Large intestine (tissue), 3 donors: ENCODE data around the gene CELF3. TPM values are rescaled to one million over a fixed set of nuclear protein-coding genes. Genes with fewer than 3 reads are reported as not detected.
"Not testable (repeated sequence)": the region's sequence is repeated elsewhere in the genome, so short reads cannot be mapped to it uniquely, and the experiment has no call there.

Experiments used
- DNase-seq, 2 donors: peaks; one replicate each; pipeline versions ENCODE4 v3.0.0 to v3.0.0-alpha.2; 2013
- H3K27ac ChIP-seq: one replicate; pipeline ENCODE4 v1.5.1; 2013; ENCODE audit warnings: low read length
- H3K27me3 ChIP-seq: 2 replicates; pipeline ENCODE4 v1.6.1; 2013; ENCODE audit warnings: low read length; ENCODE audit not compliant: control insufficient read depth, insufficient read depth
- H3K36me3 ChIP-seq: 2 replicates; pipeline ENCODE4 v1.6.1; 2013; ENCODE audit warnings: low read length; ENCODE audit not compliant: control insufficient read depth, insufficient read depth
- H3K4me1 ChIP-seq: one replicate; pipeline ENCODE4 v1.6.1; 2013; ENCODE audit warnings: low read length; ENCODE audit not compliant: control insufficient read depth, insufficient read depth
- H3K4me3 ChIP-seq: one replicate; pipeline ENCODE4 v1.5.1; 2013; ENCODE audit warnings: low read length
- H3K9me3 ChIP-seq: one replicate; pipeline ENCODE4 v1.6.1; 2013; ENCODE audit warnings: mild to moderate bottlenecking, low read depth, low read length, moderate library complexity; ENCODE audit not compliant: control insufficient read depth
- WGBS: methylation state at CpG from one replicate; pipeline ENCODE4 v1.1.5; 2013; ENCODE audit warnings: low lambda C conversion rate; ENCODE audit not compliant: insufficient coverage; 5-methylcytosine and 5-hydroxymethylcytosine counted together
- polyA plus RNA-seq: library from polyadenylated mRNA; unstranded; fragments of 120-200 nt; gene quantifications from one replicate; pipeline ENCODE4 v1.2.1, GENCODE V29; 2013

The CELF3 gene
- polyA plus RNA-seq, 1 donor, result 57.1 TPM

DNA sequence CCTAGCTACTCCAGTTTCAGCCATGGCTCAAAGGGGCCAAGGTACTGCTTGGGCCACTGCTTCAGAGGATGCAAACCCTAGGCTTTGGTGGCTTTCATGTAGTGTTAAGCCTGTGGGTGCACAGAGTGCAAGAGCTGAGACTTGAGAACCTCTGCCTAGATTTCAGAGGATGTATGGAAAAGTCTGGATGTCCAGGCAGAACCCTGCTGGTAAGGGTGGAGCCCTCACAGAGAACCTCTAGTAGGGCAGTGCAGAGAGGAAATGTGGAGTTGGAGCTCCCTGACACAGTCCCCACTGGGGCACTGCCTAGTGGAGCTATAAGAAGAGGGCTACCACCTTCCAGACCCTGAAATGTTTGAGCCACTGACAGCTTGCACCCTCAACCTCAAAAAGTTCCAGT is 20.9 kb upstream of the CELF3 start:
- H3K36me3 ChIP-seq, result no peaks in the 10 kb centered on the region
- H3K27ac ChIP-seq, result no peak overlapping the region
- H3K27me3 ChIP-seq, result no peaks in the 10 kb centered on the region
- H3K9me3 ChIP-seq, result peaks cover 4% of the 10 kb centered on the region
- no peak for DNase-seq
- peaks cover 6% of the 10 kb centered on the region for H3K4me1 ChIP-seq
- H3K4me3 ChIP-seq, result no peak overlapping the region

- Histone ChIP-seq H3K4me3 (no peak overlapping the region), H3K27ac (no peak overlapping the region), H3K27me3 (no peaks in the 10 kb centered on the region), H3K9me3 (peaks cover 4% of the 10 kb centered on the region), H3K4me1 (peaks cover 6% of the 10 kb centered on the region), H3K36me3 (no peaks in the 10 kb centered on the region)
- DNase-seq, result no peak
- WGBS, result no CpG with 5 or more reads among the region's 2 CpGs
Observed at GRCh38 chr1:151737026-151737425, 20.4 kb upstream of the CELF3 start.

- not testable (repeated sequence) for H3K9me3 ChIP-seq, DNase-seq, H3K36me3 ChIP-seq, H3K27ac ChIP-seq, H3K4me3 ChIP-seq, H3K27me3 ChIP-seq
- no CpG with 5 or more reads among the region's 9 CpGs for WGBS
- H3K4me1 ChIP-seq, result peaks cover 14% of the 10 kb centered on the region
Observed at GRCh38 chr1:151733995-151734394, 17.4 kb upstream of the CELF3 start.

DNA sequence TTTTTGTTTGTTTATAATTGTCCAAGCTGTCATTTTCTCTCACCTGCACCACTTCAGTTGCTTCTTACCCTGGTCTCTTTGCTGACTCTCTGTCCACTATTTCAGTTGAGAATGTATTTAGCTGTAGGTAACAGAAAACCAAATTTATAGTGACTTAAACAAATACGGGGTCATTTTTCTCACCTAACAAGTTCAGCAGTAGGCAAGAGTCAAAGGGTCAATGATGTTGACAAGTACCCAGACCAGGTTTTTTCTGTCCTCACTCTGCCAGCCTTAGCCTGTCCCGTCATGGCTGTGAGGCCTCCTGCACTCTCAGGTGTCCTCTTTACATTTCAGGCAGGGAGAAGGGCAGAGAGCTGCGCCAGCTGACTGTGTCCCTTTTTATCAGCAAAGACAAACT is 16.5 kb upstream of the CELF3 start:
- H3K9me3 ChIP-seq, result peaks cover 4% of the 10 kb centered on the region
- no peaks in the 10 kb centered on the region for H3K36me3 ChIP-seq
- H3K4me1 ChIP-seq, result peaks cover 17% of the 10 kb centered on the region
- no peak for DNase-seq
- H3K4me3 ChIP-seq, result no peak overlapping the region
- 80% methylated on average over 1 of the region's 3 CpGs for WGBS
- no peaks in the 10 kb centered on the region for H3K27me3 ChIP-seq
- no peak overlapping the region for H3K27ac ChIP-seq

DNA sequence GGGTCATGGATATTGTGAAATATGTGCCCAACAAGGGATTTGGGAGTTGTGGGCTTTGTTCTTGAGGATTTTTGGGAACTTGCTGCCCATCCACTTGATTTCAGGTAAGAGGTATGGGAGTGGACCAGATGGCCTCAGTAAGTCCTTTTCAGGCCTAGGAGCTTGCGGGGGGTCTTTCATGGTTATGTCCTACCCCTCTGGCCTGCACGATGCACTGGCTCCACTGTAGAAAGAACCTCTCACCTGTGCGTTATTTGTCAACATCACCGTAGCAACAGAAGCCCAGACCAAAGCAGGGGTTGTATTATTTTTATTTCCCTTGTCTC is 13.3 kb upstream of the CELF3 start:
- H3K4me1 ChIP-seq, result peaks cover 27% of the 10 kb centered on the region
- H3K27ac ChIP-seq, result no peak overlapping the region

DNA sequence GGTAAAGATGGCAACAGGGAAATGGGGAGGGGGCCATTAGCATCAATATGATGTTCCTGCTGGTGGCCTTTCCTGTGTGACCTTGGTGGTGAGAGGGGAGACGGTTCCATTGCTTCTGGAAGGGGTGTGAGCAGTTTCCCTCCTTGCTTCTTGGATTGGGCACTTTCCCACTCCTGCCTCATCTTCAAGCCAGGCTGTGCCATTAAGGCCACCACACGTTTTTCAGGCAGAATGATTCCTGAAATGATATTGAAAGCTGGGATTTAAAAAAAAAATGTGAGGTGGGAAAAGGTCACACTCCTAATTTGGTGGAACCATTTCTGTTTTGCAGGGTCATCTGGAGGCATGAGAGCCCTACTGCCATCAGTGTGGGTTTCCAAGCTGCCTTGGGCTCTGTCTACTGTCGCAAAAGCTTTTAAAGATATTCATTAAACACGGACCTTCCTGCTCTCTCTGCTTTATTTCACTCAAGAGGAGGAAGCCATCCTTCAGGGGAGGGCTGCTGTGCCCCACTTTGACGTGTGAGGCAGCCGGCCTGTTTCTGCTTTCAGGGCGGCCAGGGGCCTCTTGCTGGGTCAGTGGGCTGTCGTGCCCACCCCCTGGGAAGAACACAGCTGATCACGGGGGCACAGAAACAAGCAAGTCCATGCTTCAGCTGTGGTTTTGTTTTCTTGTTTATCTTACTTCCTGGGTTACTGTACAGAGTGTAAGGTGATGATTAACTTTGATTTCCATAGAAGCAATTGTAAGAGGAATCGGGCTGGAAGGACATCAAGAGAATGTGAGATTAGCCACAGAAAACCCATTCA is 12.8 kb upstream of the CELF3 start:
- H3K9me3 ChIP-seq, result no peaks in the 10 kb centered on the region
- no peaks in the 10 kb centered on the region for H3K27me3 ChIP-seq
- peaks cover 25% of the 10 kb centered on the region for H3K4me1 ChIP-seq
- H3K36me3 ChIP-seq, result no peaks in the 10 kb centered on the region
- no peak overlapping the region for H3K4me3 ChIP-seq
- peak in 1 of 2 donors; percentile 45 for DNase-seq
- H3K27ac ChIP-seq, result peak overlapping the region; percentile 51
- WGBS, result 50% methylated on average over 1 of the region's 10 CpGs

More for the DNA sequence above, 13.3 kb upstream of the CELF3 start:
- Histone ChIP-seq H3K4me3 (no peak overlapping the region), H3K9me3 (no peaks in the 10 kb centered on the region), H3K27me3 (no peaks in the 10 kb centered on the region), H3K36me3 (no peaks in the 10 kb centered on the region)
- no peak for DNase-seq
- no CpG with 5 or more reads among the region's 4 CpGs for WGBS

- no peaks in the 10 kb centered on the region for H3K27me3 ChIP-seq
- peak in 1 of 2 donors; percentile 20 for DNase-seq
- peaks cover 25% of the 10 kb centered on the region for H3K4me1 ChIP-seq
- no peaks in the 10 kb centered on the region for H3K9me3 ChIP-seq
- no peak overlapping the region for H3K4me3 ChIP-seq
- WGBS, result 43% methylated on average over 1 of the region's 19 CpGs
- H3K27ac ChIP-seq, result no peak overlapping the region
- no peaks in the 10 kb centered on the region for H3K36me3 ChIP-seq
Observed at GRCh38 chr1:151728151-151729054, 11.8 kb upstream of the CELF3 start.

DNA sequence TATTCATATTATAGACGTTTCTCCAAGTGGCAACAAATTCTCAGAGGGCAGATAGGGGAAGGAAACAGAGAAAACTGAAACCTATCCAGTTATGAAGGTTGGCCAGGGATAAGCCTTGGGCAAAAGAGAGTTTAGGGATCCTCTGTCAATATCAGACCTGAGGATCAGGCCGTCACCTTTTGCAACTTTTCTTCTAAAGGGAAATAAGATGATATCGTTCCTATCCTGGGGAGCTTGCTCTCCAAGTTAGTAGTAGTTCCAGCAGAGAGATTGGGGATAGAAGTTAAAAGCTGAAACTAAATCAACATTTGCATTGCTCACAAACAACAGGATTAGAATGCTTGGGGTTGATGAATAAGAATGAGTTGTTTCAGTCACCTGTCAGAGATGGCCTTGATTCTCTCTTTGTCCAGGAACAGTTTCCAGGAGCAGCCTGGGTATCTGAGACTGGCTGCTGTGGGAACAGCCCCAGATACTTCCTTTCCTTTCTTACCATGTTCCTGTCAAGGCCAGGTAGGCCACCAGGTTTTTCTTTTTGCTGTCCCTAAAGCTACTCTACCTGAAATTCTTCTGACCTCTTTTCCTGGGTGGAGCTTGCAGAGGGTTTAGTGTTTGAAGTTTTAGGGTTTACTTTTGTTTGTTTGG is 7.2 kb upstream of the CELF3 start:
- no peak for DNase-seq
- Histone ChIP-seq H3K27me3 (no peaks in the 10 kb centered on the region), H3K27ac (no peak overlapping the region), H3K4me1 (peaks cover 28% of the 10 kb centered on the region), H3K4me3 (no peak overlapping the region), H3K9me3 (no peaks in the 10 kb centered on the region), H3K36me3 (no peaks in the 10 kb centered on the region)
- WGBS, result 52% methylated on average over 2 of the region's 3 CpGs

DNA sequence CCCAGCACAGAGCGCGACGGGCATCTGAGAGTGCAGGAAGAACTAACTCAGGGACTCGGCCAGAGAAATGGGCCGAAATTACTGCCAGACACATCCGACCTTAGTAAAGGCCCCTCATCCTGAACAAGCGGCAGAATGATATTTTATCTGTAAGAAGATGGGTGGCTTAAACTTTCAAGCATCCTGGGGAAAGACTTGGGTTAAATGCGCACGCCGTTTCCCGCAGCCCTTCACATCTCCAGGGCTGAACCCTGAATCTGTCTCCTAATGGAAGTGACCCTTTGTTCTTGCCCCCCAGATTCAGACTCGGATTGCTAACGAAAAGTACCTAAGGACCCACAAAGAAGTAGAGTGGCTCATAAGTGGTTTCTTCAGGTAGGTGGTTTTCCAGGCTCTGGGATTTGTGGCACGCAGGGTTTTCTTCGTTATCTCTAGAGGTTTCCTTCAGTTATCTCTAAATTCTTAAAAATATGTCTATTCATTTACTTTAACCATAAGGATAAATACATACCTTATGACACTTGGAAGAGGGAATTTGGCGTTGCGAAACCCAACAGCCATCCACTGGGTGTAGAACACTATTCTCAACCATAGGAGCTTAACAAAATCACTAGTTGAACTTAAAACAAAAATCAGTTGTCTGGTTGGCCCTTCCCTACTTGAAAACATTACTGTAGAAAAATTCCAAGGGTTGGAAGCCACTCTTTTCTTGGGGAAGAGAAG is 5.3 kb upstream of the CELF3 start:
- H3K9me3 ChIP-seq, result no peaks in the 10 kb centered on the region
- H3K36me3 ChIP-seq, result no peaks in the 10 kb centered on the region
- peaks cover 35% of the 10 kb centered on the region for H3K4me1 ChIP-seq
- no peak overlapping the region for H3K27ac ChIP-seq
- 92% methylated on average over 2 of the region's 17 CpGs for WGBS
- peak overlapping the region; percentile 33 for H3K4me3 ChIP-seq
- no peak for DNase-seq
- H3K27me3 ChIP-seq, result no peaks in the 10 kb centered on the region
